SKM-1 (cell line): Measurements from ENCODE around the gene TMEM18.

Experiments used
- DNase-seq: peaks from one replicate; lab custom pipeline; 2025; ENCODE audit not compliant: unreplicated experiment; lab: John Stamatoyannopoulos, UW

TMEM18 gene

GRCh38 chr2:636641-637405 is 40.4 kb downstream of the TMEM18 start:
- no peak for DNase-seq

GRCh38 chr2:635687-636621 is 41.3 kb downstream of the TMEM18 start:
- DNase-seq: no peak

DNA sequence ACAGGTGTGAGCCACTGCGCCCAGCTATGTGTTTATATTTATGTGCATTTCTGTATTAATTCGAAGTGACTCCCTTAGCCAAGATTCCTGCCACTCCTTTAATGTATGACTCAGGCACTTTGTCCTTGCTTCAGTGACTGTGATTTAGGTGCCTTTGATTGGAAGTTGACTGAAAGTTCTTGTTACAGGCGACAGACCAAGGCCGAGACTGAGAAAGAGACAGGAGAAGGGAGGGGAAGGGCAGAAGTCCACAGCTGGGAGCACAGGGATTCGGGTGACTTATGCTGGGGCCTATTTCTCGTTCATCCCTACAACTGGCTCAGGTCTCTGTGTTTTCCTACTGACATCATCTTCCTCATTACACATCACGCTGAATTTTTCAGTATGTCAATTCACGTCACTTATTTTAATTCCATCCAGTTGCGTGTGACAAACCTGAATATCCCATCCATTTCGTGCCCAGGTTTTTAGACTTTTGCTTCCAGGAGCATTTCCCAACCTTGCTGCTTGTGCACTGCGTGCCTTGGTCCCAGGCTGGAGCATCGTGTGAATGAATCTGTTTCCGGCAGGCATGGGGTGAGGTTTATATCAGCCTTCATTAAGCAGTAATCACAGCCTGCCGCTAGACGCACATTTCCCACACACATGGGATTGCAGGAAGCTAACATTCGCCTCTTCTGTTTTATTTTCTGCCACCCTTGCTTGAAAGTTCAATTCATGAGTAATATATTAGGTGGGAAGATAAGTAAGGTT is 42.4 kb downstream of the TMEM18 start:
- DNase-seq: no peak

DNA sequence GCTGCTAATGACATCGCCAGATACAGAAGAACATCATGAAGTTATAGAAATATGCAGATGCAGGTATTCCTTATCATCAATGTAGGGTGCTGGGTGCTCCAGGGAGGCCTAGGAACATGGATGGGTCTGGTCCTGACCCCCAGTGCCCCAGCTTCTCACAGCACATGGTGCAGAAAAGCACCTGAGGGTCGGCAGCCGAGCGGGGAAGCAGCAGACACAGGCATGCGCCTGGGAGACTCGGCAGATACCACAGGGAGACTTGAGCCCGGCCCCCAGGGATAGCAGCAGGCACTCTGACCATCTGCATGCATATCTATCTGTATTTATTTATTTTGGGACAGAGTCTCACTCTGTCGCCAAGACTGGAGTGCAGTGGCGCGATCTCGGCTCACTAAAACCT is 43.2 kb downstream of the TMEM18 start:
- DNase-seq: no peak

DNA sequence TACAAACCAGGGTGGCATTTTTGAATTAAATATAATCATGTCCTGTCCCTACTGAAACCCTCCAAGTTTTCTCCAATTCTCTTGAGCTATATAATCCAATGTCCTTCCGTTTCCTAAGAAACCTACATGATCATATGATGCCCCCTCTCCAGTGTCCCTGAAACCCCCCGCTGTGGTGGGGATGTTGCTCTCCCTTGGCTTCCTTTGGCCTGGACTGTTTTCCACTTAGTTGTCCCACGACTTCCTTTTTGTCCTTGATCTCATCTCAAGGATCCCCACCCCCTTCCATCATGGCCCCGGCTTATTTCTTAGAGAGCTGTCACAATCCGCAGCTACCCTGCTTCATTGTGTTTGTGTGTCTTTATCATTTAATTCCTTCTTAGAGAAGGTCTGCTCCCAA is 43.8 kb downstream of the TMEM18 start:
- DNase-seq: no peak

DNA sequence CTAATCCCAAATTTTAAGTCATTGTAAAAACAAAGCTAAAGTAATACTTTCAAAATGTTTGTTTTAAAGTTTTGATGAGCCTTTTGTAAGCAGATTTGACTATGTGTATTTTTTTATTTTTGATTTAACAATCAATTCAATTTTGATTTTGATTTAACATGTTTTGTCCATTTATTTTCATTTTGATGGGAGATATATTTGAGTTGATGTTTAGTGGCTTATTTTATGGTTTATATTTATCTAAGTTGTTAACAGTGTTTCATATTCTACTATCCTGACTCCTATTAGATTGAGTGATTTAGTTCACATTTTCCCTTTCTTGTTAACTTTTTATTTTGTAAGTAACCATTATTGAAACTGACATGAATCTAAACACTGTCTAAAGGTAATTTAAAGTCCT is 44.7 kb downstream of the TMEM18 start:
- no peak for DNase-seq

- no peak for DNase-seq
These were observed 45.5 kb downstream of the TMEM18 start for GRCh38 chr2:631741-632140.

- DNase-seq: no peak
These were observed 46.5 kb downstream of the TMEM18 start for GRCh38 chr2:630451-631320.

DNA sequence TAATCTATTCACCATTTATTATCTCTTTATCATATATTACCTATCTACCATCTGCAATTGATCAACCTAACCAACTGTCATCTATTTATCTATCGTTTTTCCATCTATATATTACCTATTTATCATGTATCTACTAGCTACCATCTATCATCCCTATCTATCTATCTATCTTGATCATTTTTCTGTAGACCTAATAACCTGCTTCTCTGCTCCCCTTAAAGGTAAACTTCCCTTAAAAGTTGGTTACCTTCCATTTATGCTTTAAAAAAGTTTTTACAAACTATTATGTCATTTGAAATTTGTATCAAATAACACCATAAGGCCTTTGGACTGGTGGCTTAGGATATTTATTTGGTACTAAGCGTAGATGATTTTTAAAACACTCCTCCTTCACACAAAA is 47.2 kb downstream of the TMEM18 start:
- no peak for DNase-seq

GRCh38 chr2:628651-629050 is 48.6 kb downstream of the TMEM18 start:
- DNase-seq: no peak

DNA sequence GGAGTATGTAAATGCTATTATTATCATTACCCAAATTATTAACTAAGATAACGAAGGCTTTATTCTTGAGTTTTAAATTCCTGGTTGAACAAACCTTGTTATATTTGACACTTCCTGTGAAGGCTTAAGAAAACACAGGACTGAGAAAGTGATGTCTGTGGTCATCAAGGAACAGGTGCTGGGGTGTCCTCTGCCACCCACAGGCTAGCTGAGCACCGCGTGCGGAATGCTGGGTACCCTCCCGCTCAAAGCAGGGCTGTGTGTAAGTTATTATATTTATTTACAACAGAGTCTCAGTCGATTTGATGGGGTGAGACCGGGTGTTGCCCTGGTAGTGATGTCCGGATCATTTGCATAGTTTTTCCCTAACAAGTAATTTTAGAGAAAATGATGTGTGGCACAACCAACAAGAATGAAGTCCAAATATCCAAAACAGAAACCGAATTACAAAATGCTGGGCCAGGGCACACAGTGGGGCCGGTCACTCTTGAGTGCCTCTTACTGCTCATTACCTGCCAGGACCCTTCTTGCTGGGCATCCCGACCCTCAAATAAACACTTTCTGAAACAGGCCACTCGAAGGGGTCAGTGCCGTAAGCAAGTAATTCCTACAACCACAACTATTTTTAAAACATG is 49.2 kb downstream of the TMEM18 start:
- no peak for DNase-seq

DNA sequence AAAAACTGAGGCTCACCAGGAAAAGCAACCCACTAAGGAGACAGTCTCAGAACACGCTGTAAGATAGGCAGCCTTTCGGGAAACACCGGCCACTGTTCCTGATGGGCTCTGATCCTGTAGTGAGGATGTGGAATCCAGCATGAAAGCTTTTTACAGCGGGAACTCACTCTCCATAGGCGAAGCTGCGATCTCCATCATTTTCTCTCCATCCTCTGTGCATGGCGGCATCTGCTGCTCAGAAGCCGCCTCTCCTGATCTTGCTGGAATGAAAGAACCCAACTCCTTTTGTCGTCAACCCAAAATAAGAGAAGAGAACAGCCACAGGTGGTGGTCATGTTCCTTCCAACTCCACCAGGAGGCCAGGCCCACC is 49.9 kb downstream of the TMEM18 start:
- no peak for DNase-seq

DNA sequence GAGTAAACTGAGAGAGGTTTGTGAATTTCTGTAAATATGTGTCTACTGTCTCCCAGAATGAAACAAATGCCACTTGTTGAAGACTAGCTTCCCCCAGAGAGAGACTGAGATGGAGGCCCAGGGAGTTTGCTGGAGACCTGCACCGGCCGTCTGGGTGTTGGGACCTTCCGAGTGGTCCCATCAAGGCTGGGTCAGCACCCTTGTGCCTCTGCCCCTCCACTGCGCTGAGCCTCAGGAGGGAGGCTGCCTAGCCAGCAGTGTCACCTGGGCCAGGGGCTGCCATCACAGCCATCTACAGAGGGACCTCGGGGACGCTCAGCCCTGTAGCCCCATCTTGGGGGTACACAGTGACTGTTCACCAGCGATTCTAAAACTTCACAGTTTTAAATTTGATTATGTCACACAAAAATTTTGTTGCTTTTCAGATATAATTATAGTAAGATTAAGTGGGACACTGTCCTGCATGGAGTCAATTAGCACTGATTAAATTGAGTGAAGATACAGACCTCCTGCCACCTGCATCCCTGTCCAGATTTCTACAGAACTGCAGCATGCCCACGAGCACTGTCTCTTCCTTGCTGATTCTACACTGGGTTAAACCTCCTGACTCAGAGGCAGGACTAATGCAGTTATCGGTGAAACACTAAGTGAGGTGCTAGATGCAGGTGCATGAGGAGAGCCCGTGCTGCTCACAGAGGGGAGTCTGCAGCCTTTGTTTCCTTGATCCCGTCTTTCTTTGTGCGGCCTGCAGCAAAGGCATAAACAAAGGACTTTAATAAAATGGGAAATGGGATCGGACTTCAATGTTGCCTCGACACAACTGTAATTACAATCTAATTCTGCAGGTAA is 50.5 kb downstream of the TMEM18 start:
- DNase-seq: no peak

DNA sequence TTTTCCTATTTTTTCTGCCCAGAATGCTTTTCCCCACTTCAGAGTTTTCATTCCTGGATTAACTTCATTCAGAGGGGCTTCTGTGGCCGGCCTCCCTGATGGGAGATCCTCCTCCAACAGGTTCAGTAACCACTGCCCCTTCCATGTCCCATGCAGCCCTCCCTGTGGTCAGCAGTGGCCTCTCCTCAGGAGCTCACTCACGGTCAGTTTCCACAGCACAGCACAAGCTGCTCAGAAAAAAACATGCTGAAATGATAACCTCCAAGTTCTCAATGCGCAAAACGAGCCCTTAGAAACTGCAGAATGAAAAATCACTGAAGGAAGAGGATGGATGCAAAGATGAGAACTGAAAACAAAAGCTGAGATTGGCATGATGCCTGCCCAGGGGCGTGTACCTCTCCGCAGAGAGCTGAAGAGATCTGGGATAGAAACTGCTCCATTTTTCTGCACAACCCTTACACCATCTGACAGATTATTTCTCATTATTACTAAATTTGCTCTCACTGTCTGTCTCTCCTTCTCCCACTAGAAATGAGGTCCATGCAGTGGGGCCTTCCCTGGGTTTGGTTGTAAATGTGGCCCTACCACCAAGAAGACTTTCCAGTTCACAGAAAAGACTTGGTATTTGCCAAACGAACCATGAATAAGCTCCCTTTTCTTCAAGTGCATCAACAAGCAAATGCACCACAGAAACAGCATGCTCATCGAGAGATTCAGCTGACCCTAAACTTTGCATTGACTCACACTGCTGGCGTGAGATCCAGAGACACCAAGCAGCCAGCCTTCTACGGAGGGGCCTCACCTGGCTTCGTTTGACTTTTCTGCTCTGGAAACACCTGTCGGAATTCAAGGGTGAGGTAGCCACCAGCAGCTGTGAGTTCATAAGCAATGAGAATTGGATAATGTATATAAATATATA is 51.5 kb downstream of the TMEM18 start:
- no peak for DNase-seq

DNA sequence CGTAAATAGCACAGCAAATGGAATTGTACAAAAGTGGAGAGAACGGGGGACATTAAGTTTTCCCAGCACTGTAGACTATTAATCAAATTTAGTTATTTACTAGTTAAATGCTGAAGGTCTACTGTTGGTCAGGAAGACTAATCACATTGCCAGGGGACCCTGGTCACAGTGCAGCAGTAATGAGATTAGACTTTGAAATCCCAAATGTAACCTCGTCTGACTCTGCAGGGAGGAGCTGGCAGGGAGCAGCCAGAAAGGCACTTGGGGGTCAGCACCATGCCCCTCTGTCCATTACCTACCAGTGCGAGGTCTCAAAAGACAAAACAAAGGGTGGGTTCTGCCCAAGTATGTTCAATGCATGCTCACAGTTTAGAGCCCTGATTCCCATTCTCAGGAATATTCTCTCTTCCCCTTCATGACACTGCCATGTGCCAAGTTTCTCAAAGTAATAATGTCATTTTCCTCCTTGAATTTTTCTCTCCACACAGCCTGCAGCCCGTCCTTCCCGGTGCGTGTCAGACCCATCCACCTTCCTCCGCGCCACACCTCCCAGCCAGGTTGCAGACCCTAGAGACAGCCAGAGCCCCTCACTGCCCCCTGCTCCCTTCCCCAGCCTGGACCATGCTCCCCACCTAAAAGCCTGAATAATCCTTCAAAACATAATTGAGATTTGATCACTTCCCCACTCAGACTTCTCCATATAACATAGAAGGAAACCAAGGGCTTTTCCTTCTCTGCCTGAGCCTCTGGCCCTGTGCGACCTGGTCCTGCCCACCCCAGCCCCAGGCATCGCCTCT is 52.5 kb downstream of the TMEM18 start:
- DNase-seq: no peak

DNA sequence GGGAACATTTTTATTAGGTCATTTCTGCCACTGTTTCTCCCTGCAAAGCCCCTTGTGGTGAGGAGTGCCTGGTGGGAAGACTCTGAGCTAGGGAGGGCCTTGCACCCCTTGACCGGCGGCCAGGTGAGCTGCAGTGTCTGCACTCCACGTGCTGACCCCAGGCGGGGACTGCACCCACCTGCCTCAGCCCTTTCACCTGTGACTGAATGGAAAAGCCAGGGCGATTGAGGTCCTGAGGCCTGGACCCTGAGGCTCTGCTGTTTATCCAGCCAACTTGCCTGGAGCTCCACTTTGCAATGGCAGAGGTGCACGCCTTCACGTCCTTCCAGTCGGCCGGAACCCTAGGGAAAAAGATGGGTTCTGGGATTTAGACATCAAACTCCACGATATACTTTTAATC is 53.1 kb downstream of the TMEM18 start:
- no peak for DNase-seq

- DNase-seq: no peak
These were observed 53.9 kb downstream of the TMEM18 start for GRCh38 chr2:623130-623922.
